Immature natural killer cell (primary cell): ENCODE measurements around the gene SYTL5. TPM values are rescaled to one million over a fixed set of nuclear protein-coding genes. Genes with fewer than 3 reads are reported as not detected.

Experiments
- DNase-seq, 3 donors: peaks; one replicate each; pipeline ENCODE4 v3.0.0; 2022; ENCODE audit warnings: mixed read lengths in 1 of 3
- H3K27ac Mint-ChIP-seq, 6 donors: one replicate each; pipeline ENCODE4 v1.8.0; 2020; ENCODE audit warnings: mixed read lengths in 6 of 6, mild to moderate bottlenecking in 5 of 6, inconsistent platforms in 4 of 6, moderate library complexity in 3 of 6
- H3K27me3 Mint-ChIP-seq, 3 donors: one replicate each; pipeline ENCODE4 v1.8.0; 2020 to 2021; ENCODE audit warnings: low read depth in 3 of 3, mild to moderate bottlenecking in 3 of 3, mixed read lengths in 3 of 3, moderate library complexity in 3 of 3, inconsistent platforms in 1 of 3
- H3K36me3 Mint-ChIP-seq, 3 donors: one replicate each; pipeline ENCODE4 v1.8.0; 2020; ENCODE audit warnings: mixed read lengths in 3 of 3, inconsistent platforms in 2 of 3, mild to moderate bottlenecking in 2 of 3
- H3K4me1 Mint-ChIP-seq, 2 donors: one replicate each; pipeline ENCODE4 v1.8.0; 2020; ENCODE audit warnings: inconsistent platforms in 2 of 2, mild to moderate bottlenecking in 2 of 2, mixed read lengths in 2 of 2, moderate library complexity in 1 of 2
- H3K4me3 Mint-ChIP-seq, 5 donors: one replicate each; pipeline ENCODE4 v1.8.0; 2020; ENCODE audit warnings: mild to moderate bottlenecking in 5 of 5, mixed read lengths in 5 of 5, inconsistent platforms in 3 of 5, moderate library complexity in 3 of 5
- H3K9me3 Mint-ChIP-seq, 6 donors: one replicate each; pipeline ENCODE4 v1.8.0; 2020; ENCODE audit warnings: mild to moderate bottlenecking in 6 of 6, mixed read lengths in 6 of 6, inconsistent platforms in 4 of 6, moderate library complexity in 3 of 6
- polyA plus RNA-seq, 3 donors: library from polyadenylated mRNA; unstranded; fragments of 300-500 nt; fragmentation: Illumina TruSeq; gene quantifications; one replicate each; pipeline ENCODE4 v1.2.3, GENCODE V29; 2021

Gene SYTL5
- polyA plus RNA-seq, 3 donors from 2014 or later: not detected

DNA sequence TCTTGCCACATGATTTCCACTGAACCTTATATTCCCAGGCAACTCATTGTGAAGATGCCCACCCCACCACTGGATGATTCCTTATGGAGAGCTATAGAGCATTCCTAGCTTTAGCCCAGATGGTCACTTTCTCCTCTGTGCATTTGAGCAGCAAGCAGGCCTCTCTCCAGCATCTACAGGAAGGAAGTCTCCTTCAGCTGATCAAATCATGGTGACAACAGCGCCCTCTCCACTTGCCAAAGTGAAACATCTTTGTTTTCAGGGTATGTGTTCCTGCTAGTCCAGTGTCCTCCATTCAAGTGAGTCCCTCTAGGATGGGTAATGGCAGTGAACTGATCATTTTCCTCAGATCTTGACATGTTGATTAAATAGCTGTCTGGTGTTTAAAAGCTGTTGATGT is 10.9 kb upstream of the SYTL5 start:
- H3K36me3 Mint-ChIP-seq: no peaks in the 10 kb centered on the region
- no peaks in the 10 kb centered on the region for H3K9me3 Mint-ChIP-seq
- no peak overlapping the region for H3K4me3 Mint-ChIP-seq
- peaks cover 0 to 12% (median 2%) of the 10 kb centered on the region in 3 donors for H3K27me3 Mint-ChIP-seq
- no peak overlapping the region for H3K27ac Mint-ChIP-seq
- H3K4me1 Mint-ChIP-seq: no peaks in the 10 kb centered on the region
- DNase-seq: no peak

GRCh38 chrX:37997096-37997495 is 9.3 kb upstream of the SYTL5 start:
- peaks cover 0 to 8% (median 2%) of the 10 kb centered on the region in 3 donors for H3K27me3 Mint-ChIP-seq
- H3K4me1 Mint-ChIP-seq: no peaks in the 10 kb centered on the region
- H3K27ac Mint-ChIP-seq: no peak overlapping the region
- H3K4me3 Mint-ChIP-seq: no peak overlapping the region
- DNase-seq: no peak
- no peaks in the 10 kb centered on the region for H3K36me3 Mint-ChIP-seq
- no peaks in the 10 kb centered on the region for H3K9me3 Mint-ChIP-seq

DNA sequence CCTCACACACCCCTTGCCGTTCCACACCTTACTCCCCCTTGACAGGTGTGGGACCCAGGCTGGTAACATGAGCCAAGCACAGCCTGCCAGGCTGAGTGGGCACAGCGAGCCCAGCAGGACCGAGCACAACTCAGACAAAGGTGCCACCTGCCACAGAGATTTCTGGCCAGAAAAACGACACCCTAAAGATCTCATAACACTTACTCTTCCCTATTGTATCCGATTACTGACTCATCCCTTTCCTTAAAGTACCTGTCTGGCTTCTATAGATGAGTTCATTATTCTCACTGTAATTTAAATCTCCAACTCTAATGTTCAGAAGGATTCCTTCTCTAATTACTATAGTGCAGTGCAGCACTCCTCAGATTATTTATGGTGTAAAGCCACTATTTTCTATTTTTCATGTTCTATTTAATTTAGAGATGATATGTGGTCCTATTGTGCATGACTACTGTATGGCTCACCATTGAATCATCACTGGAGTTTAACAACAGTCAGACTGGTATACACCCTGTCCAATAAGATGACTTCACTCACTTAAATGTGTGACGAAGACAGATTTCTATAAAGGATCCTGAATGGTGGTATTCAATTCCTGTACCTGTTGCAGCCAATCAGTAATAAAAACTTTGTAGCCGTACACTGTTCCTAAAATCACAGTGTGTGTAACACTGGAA is 7.6 kb upstream of the SYTL5 start:
- no peak for DNase-seq
- H3K4me3 Mint-ChIP-seq: no peak overlapping the region

GRCh38 chrX:38000706-38001105 is 5.6 kb upstream of the SYTL5 start:
- H3K9me3 Mint-ChIP-seq: peaks cover 0 to 2% (median 0%) of the 10 kb centered on the region in 6 donors

More for the DNA sequence above, 7.6 kb upstream of the SYTL5 start:
- H3K27me3 Mint-ChIP-seq: peaks cover 2 to 6% (median 2%) of the 10 kb centered on the region in 3 donors
- H3K36me3 Mint-ChIP-seq: no peaks in the 10 kb centered on the region
- H3K4me1 Mint-ChIP-seq: no peaks in the 10 kb centered on the region
- H3K9me3 Mint-ChIP-seq: no peaks in the 10 kb centered on the region
- H3K27ac Mint-ChIP-seq: no peak overlapping the region

DNA sequence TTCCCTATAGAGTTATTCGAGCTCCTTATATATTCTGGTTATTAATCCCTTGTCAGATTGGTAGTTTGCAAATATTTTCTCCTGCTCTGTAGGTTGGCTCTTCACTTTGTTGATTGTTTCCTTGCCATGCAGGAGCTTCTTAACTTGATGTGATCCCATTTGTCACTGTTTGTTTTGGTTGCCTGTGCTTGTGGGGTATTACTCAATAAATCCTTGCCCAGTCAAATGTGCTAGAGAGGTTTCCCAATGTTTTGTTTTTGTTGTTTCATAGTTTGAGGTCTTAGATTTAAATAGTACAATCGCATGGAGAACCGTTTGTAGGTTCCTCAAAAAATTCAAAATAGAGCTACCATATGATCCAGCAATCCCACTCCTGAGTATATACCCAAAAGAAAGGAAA is 2.3 kb upstream of the SYTL5 start:
- Mint-ChIP-seq H3K9me3 (peaks cover 0 to 2% (median 0%) of the 10 kb centered on the region in 6 donors), H3K27me3 (peaks cover 2 to 13% (median 5%) of the 10 kb centered on the region in 3 donors)

More at GRCh38 chrX:38000706-38001105, 5.6 kb upstream of the SYTL5 start:
- no peak for DNase-seq
- Mint-ChIP-seq H3K4me3 (no peak overlapping the region), H3K27ac (no peak overlapping the region), H3K27me3 (peaks cover 2 to 12% (median 2%) of the 10 kb centered on the region in 3 donors), H3K4me1 (no peaks in the 10 kb centered on the region), H3K36me3 (no peaks in the 10 kb centered on the region)

GRCh38 chrX:38006778-38007177 is 425 bp downstream of the SYTL5 start:
- Mint-ChIP-seq H3K9me3 (peaks cover 0 to 2% (median 0%) of the 10 kb centered on the region in 6 donors), H3K27ac (no peak overlapping the region), H3K27me3 (peaks cover 2 to 13% (median 3%) of the 10 kb centered on the region in 3 donors), H3K36me3 (no peaks in the 10 kb centered on the region), H3K4me1 (no peaks in the 10 kb centered on the region), H3K4me3 (no peak overlapping the region)
- DNase-seq: no peak

More for the DNA sequence above, 2.3 kb upstream of the SYTL5 start:
- no peaks in the 10 kb centered on the region for H3K4me1 Mint-ChIP-seq
- no peak overlapping the region for H3K27ac Mint-ChIP-seq
- no peak overlapping the region for H3K4me3 Mint-ChIP-seq
- no peaks in the 10 kb centered on the region for H3K36me3 Mint-ChIP-seq
- no peak for DNase-seq

GRCh38 chrX:38008658-38009057 is 2.3 kb downstream of the SYTL5 start:
- peaks cover 0 to 2% (median 0%) of the 10 kb centered on the region in 6 donors for H3K9me3 Mint-ChIP-seq
- DNase-seq: no peak
- no peak overlapping the region for H3K4me3 Mint-ChIP-seq
- no peaks in the 10 kb centered on the region for H3K36me3 Mint-ChIP-seq
- H3K27ac Mint-ChIP-seq: no peak overlapping the region
- H3K27me3 Mint-ChIP-seq: peaks cover 0 to 13% (median 3%) of the 10 kb centered on the region in 3 donors
- no peaks in the 10 kb centered on the region for H3K4me1 Mint-ChIP-seq

- no peaks in the 10 kb centered on the region for H3K4me1 Mint-ChIP-seq
- no peaks in the 10 kb centered on the region for H3K36me3 Mint-ChIP-seq
- no peaks in the 10 kb centered on the region for H3K9me3 Mint-ChIP-seq
- H3K27me3 Mint-ChIP-seq: peaks cover 0 to 12% (median 3%) of the 10 kb centered on the region in 3 donors
- no peak for DNase-seq
- no peak overlapping the region for H3K27ac Mint-ChIP-seq
- no peak overlapping the region for H3K4me3 Mint-ChIP-seq
Observed at GRCh38 chrX:38009641-38010040, 3.3 kb downstream of the SYTL5 start.

DNA sequence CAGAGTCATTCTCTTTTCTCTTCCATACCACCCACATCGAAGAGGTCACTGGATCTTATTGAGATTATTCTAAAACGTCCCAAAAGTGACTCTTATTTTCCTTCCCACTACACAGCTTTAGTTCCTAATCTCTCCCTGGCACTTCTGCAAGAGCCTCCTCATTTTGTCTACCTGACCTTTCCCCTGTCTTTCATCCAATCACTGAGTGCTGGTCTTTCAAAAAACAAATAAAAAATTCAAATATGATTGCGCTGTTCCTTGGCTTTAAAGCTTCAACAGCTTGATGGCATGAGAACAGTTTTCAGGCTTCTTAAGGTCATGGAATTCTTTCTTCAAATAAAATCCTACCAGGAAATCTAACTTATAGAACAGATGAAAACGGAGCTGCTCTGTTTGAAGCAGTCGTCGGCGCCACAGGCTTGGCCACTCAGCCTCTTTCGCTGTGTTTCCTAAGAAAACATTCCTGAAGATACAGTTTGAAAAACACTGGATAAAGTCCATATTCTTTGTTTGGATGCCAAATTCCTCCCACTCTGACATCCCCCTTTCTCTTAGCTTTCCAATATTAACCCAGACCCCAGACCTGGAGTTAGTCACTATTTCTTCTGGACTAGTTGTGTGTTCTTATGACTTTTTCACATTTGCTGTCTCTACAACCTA is 12.5 kb downstream of the SYTL5 start:
- no peaks in the 10 kb centered on the region for H3K4me1 Mint-ChIP-seq
- H3K9me3 Mint-ChIP-seq: no peaks in the 10 kb centered on the region
- H3K27me3 Mint-ChIP-seq: peaks cover 0 to 18% (median 1%) of the 10 kb centered on the region in 3 donors
- no peaks in the 10 kb centered on the region for H3K36me3 Mint-ChIP-seq
- no peak overlapping the region for H3K4me3 Mint-ChIP-seq
- H3K27ac Mint-ChIP-seq: no peak overlapping the region
- DNase-seq: no peak

DNA sequence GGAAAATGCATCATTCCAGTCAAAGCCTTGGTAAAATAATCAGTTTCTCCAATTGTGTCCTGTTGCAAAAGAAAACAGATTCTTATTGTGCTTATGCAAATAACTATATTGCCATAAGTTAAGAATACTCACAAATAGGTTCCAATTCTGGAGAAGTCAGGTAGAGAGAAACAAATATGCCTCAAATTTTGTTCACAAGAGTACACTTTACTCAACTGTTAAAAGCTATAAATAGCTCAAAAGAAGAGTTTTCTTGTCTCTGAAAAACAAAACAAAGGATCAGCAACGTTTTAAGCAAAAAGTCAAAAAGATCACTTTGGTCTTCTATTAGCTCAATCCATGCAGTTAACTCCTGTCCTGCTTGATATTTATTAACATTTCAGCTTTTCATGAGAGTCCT is 21.9 kb downstream of the SYTL5 start:
- Mint-ChIP-seq H3K27ac (no peak overlapping the region), H3K36me3 (no peaks in the 10 kb centered on the region), H3K4me1 (no peaks in the 10 kb centered on the region), H3K9me3 (no peaks in the 10 kb centered on the region), H3K27me3 (peaks cover 0 to 4% (median 4%) of the 10 kb centered on the region in 3 donors), H3K4me3 (no peak overlapping the region)
- no peak for DNase-seq

- H3K4me3 Mint-ChIP-seq: no peak overlapping the region
- no peaks in the 10 kb centered on the region for H3K4me1 Mint-ChIP-seq
- peaks cover 0 to 3% (median 0%) of the 10 kb centered on the region in 6 donors for H3K9me3 Mint-ChIP-seq
- no peak for DNase-seq
- H3K27me3 Mint-ChIP-seq: no peaks in the 10 kb centered on the region
- H3K27ac Mint-ChIP-seq: no peak overlapping the region
- no peaks in the 10 kb centered on the region for H3K36me3 Mint-ChIP-seq
Observed at GRCh38 chrX:38036466-38036865, 30.1 kb downstream of the SYTL5 start.

DNA sequence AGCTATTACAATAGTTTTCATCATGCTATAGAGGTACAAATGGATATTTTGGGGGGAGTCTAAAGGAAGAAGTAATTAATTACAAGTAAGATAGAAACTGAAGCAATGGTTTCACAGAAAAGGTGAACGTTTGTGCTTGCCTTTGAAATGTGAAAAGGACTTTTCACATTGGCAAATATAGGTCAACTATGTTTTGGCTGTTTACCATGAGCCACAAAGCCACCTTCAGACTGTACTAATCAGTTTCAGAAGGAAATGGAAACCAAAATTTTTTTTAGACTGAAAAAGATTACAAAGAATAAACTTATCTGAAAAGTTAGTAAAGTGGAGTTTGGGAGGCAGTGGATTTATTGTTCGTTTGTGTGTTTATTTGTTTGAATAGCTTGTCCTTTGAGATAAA is 32.1 kb downstream of the SYTL5 start:
- no peak for DNase-seq
- peaks cover 0 to 3% (median 0%) of the 10 kb centered on the region in 6 donors for H3K9me3 Mint-ChIP-seq
- H3K27ac Mint-ChIP-seq: no peak overlapping the region
- no peaks in the 10 kb centered on the region for H3K27me3 Mint-ChIP-seq
- no peaks in the 10 kb centered on the region for H3K4me1 Mint-ChIP-seq
- H3K4me3 Mint-ChIP-seq: no peak overlapping the region
- no peaks in the 10 kb centered on the region for H3K36me3 Mint-ChIP-seq

DNA sequence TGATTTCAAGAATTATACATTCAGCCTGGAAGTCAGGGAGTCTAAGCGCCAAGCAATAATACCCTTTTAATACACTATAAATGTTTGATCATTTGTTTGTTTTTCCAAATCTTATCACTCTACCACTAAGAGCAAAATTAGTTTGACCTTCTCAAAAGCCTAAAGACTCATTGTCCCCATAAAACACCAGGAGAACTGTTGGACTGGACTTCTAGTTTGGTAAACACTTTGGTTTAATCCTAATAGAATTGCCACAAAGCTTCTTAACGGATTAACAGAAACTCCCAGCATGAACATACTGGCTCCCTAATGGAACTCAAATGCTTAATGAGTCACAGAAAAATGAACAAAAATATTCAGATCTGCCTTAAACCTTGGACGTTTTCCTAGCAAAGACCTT is 34.9 kb downstream of the SYTL5 start:
- H3K27me3 Mint-ChIP-seq: peaks cover 0 to 3% (median 2%) of the 10 kb centered on the region in 3 donors
- peaks cover 0 to 3% (median 0%) of the 10 kb centered on the region in 6 donors for H3K9me3 Mint-ChIP-seq
- H3K4me1 Mint-ChIP-seq: no peaks in the 10 kb centered on the region
- no peak overlapping the region for H3K27ac Mint-ChIP-seq
- H3K36me3 Mint-ChIP-seq: no peaks in the 10 kb centered on the region
- no peak for DNase-seq
- no peak overlapping the region for H3K4me3 Mint-ChIP-seq

DNA sequence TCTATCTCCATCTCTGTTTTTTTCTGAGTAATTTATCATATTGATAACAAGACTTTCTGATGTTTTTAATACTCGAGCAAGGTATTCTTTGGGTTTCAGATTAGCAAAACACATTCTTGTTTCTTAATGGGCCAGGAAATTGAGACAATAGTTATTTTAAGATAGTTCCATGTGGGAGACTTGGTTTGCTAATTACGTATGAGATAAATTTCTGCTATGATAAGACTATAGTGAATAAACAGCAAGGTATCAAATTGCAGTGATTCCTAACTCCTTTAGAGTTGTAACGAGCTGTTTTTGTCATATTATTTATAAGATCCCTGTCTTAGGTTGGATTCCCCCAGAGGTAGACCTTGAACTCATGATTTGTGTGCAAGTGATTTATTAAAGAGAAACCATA is 38.3 kb downstream of the SYTL5 start:
- H3K36me3 Mint-ChIP-seq: no peaks in the 10 kb centered on the region
- peaks cover 0 to 9% (median 5%) of the 10 kb centered on the region in 3 donors for H3K27me3 Mint-ChIP-seq
- no peak overlapping the region for H3K27ac Mint-ChIP-seq
- DNase-seq: no peak
- H3K9me3 Mint-ChIP-seq: peaks cover 0 to 3% (median 0%) of the 10 kb centered on the region in 6 donors
- H3K4me3 Mint-ChIP-seq: no peak overlapping the region
- no peaks in the 10 kb centered on the region for H3K4me1 Mint-ChIP-seq
